Endothelial cell of umbilical vein (primary cell): ENCODE results near the gene CHN1. TPM values are rescaled to one million over a fixed set of nuclear protein-coding genes. Genes with fewer than 3 reads are reported as not detected.

Experiments
- BruUV-seq: library from RNA; stranded (reverse); fragments of 400-500 nt; replicated peaks from 2 replicates; lab custom pipeline; 2021; lab: Mats Ljungman, UMichigan
- CTCF ChIA-PET: fragments of 300-600, 350-600 bp; sonication (Branson Sonifier 250); formaldehyde crosslinking; loops from one replicate; lab custom pipeline; 2021; ENCODE audit warnings: antibody characterized with exemption, inconsistent platforms; lab: Charles Lee
- POLR2A ChIA-PET: fragments of 300-600, 350-600 bp; sonication (Branson Sonifier 250); formaldehyde crosslinking; loops from one replicate; lab custom pipeline; 2021; ENCODE audit warnings: antibody characterized with exemption, inconsistent platforms; lab: Charles Lee
- DNase-seq: peaks from one replicate; pipeline ENCODE4 v3.0.0-alpha.2; 2011; ENCODE audit warnings: low read depth, low spot score
- FAIRE-seq: peaks from 2 replicates; lab custom pipeline; 2011; peaks lifted over from hg19 to GRCh38; lab: Jason Lieb, UNC
- H2AFZ ChIP-seq: 2 replicates; pipeline ENCODE4 v1.6.0; 2012; ENCODE audit warnings: low read depth, low read length, control low read depth, inconsistent platforms
- H3K27ac ChIP-seq: 2 replicates; pipeline ENCODE4 v1.5.1; 2011; ENCODE audit warnings: low read depth, mild to moderate bottlenecking, control low read depth, low read length, moderate library complexity; ENCODE audit not compliant: insufficient read depth
- H3K27me3 ChIP-seq, 2 experiments: 2 replicates each; pipeline versions ENCODE4 v1.6.0 to v1.6.1; 2011; ENCODE audit warnings: low read length in 2 of 2, mixed read lengths in 1 of 2; ENCODE audit not compliant: control insufficient read depth in 2 of 2, insufficient read depth in 2 of 2
- H3K36me3 ChIP-seq, 2 experiments: 2 replicates in 1 of 2; 3 replicates in 1 of 2; pipeline ENCODE4 v1.5.1; 2011; ENCODE audit warnings: low read length in 2 of 2, mild to moderate bottlenecking in 1 of 2, moderate library complexity in 1 of 2; ENCODE audit not compliant: control insufficient read depth in 2 of 2, insufficient read depth in 2 of 2; ENCODE audit errors: extremely low read depth in 1 of 2
- H3K4me1 ChIP-seq: 3 replicates; pipeline ENCODE4 v1.5.1; 2011; ENCODE audit warnings: mild to moderate bottlenecking, low read length; ENCODE audit not compliant: control insufficient read depth, insufficient read depth; ENCODE audit errors: extremely low read depth
- H3K4me2 ChIP-seq: 2 replicates; pipeline ENCODE4 v1.6.1; 2011; ENCODE audit warnings: low read length, control low read depth, mixed read lengths; ENCODE audit not compliant: insufficient read depth
- H3K4me3 ChIP-seq, 3 experiments: fragments of 200-600 bp in 1 of 3; sonication (generic), shearing (Covaris generic) in 1 of 3; replicated peaks in 1 of 3; 2 replicates each; pipeline ENCODE4 v1.5.1; 2011 to 2016; ENCODE audit warnings: control low read depth in 3 of 3, low read length in 3 of 3, mild to moderate bottlenecking in 2 of 3, inconsistent platforms in 1 of 3, low read depth in 1 of 3, moderate library complexity in 1 of 3; ENCODE audit not compliant: insufficient read depth in 1 of 3
- H3K79me2 ChIP-seq: 2 replicates; pipeline ENCODE4 v1.6.0; 2012; ENCODE audit warnings: low read length, inconsistent platforms; ENCODE audit not compliant: control insufficient read depth, insufficient read depth
- H3K9ac ChIP-seq: replicated peaks from 2 replicates; pipeline ENCODE3; 2011; ENCODE audit warnings: low read length, control low read depth; ENCODE audit not compliant: insufficient read depth; ENCODE audit errors: extremely low read depth
- H3K9me1 ChIP-seq: replicated peaks from 3 replicates; pipeline ENCODE4 v1.6.0; 2011; ENCODE audit warnings: mild to moderate bottlenecking, low read length; ENCODE audit not compliant: control insufficient read depth, insufficient read depth; ENCODE audit errors: extremely low read depth
- H3K9me3 ChIP-seq: replicated peaks from 2 replicates; pipeline ENCODE4 v1.5.1; 2012; ENCODE audit warnings: low read length, inconsistent platforms; ENCODE audit not compliant: control insufficient read depth, insufficient read depth
- H4K20me1 ChIP-seq: replicated peaks from 2 replicates; pipeline ENCODE3; 2011; ENCODE audit warnings: mild to moderate bottlenecking, low read length; ENCODE audit not compliant: control insufficient read depth, insufficient read depth; ENCODE audit errors: extremely low read depth
- EZH2 ChIP-seq: IDR thresholded peaks from 2 replicates; pipeline ENCODE4 v1.6.1; 2012; ENCODE audit warnings: borderline replicate concordance, low read depth, mild to moderate bottlenecking, moderate library complexity, low read length, inconsistent platforms; ENCODE audit not compliant: severe bottlenecking
- FOS ChIP-seq: IDR thresholded peaks from 2 replicates; pipeline ENCODE4 v1.6.1; 2011; ENCODE audit warnings: mild to moderate bottlenecking, low read length, moderate library complexity, borderline replicate concordance; ENCODE audit not compliant: insufficient read depth
- GATA2 ChIP-seq: IDR thresholded peaks from 2 replicates; pipeline ENCODE4 v1.7.0; 2011; ENCODE audit warnings: low read depth, mild to moderate bottlenecking, moderate library complexity, mixed read lengths, low read length; ENCODE audit not compliant: insufficient read length, insufficient read depth
- JUN ChIP-seq: IDR thresholded peaks from 2 replicates; pipeline ENCODE4 v1.6.1; 2011; ENCODE audit warnings: borderline replicate concordance, low read depth; ENCODE audit not compliant: insufficient read length, insufficient read depth
- MYC ChIP-seq: IDR thresholded peaks from one replicate; pipeline ENCODE4 v1.6.1; 2011; ENCODE audit warnings: mild to moderate bottlenecking, low read depth, low read length
- POLR2A ChIP-seq: IDR thresholded peaks from 2 replicates; pipeline ENCODE4 v1.6.1; 2012; ENCODE audit warnings: low read depth, mild to moderate bottlenecking, control low read depth, low read length
- POLR2AphosphoS5 ChIP-seq: IDR thresholded peaks from 2 replicates; pipeline ENCODE4 v1.6.1; 2012; ENCODE audit warnings: low read depth, mild to moderate bottlenecking, control low read depth, low read length, moderate library complexity; ENCODE audit not compliant: insufficient read depth
- dilution Hi-C: fragments of 300-500 bp; cut with MboI; formaldehyde crosslinking; loops from one replicate; pipeline ENCODE4 v1.15.0; 2019; ENCODE audit warnings: low sequenced_read_pairs; ENCODE audit not compliant: extremely low pct_ligation_motif_present
- intact Hi-C: fragments of 100-400 bp; cut with micrococcal nuclease; formaldehyde crosslinking; loops from one replicate; pipeline ENCODE4 v1.10.0; 2022
- polyA plus RNA-seq, 4 experiments: library from polyadenylated mRNA; depleted of rRNA in 3 of 4; stranded (reverse) in 3 of 4; unstranded in 1 of 4; fragments of >200 nt; gene quantifications; 2 replicates each; pipeline versions ENCODE4 v1.2.1 to v1.2.3, GENCODE V29; 2011 to 2012; ENCODE audit warnings: missing spikeins in 1 of 4
- total RNA-seq: library from RNA; stranded (reverse); gene quantifications from 2 replicates; pipeline ENCODE4 v1.2.3, GENCODE V29; 2021
- TF ChIP-seq, protein P1 (sequence below): IDR thresholded peaks from 2 replicates; pipeline ENCODE4 v1.6.1; 2011; ENCODE audit not compliant: insufficient read depth, insufficient read length
- TF ChIP-seq, protein P2 (sequence below), 2 donors: IDR thresholded peaks; 1 replicate in 1 of 2; 2 replicates in 1 of 2; pipeline ENCODE4 v1.5.1; 2011; ENCODE audit warnings: low read length in 2 of 2, mild to moderate bottlenecking in 2 of 2, moderate library complexity in 2 of 2, control low read depth in 1 of 2, inconsistent platforms in 1 of 2, low read depth in 1 of 2; ENCODE audit not compliant: insufficient read depth in 1 of 2; ENCODE audit errors: extremely low read depth in 1 of 2

CHN1 gene
- total and polyA plus RNA-seq, 2 donors (not counting 3 experiments of a cell fraction or from before 2014, with no cell fraction given) = 23.3 to 24.9 TPM

DNA sequence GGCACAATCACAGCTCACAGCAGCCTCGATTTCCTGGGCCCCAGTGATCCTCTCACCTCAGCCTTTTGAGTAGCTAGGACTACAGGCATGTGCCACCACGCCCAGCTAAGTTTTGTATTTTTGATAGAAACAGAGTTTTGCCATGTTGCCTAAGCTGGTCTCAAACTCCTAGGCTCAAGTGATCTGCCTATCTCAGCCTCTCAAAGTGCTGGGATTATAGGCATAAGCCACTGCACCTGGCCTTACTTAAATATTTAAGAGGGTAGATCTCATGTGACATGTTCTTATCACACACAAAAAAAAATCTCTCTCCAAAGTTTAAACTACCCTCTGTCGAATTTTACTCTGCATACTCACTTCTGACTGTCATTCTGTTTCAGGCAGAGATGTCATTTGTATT lies 165.5 kb downstream of the CHN1 start:
- H3K27ac ChIP-seq = no peak overlapping the region
- TF ChIP-seq, protein P1, sequence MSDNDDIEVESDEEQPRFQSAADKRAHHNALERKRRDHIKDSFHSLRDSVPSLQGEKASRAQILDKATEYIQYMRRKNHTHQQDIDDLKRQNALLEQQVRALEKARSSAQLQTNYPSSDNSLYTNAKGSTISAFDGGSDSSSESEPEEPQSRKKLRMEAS = no peak
- TF ChIP-seq GATA2 (no peak), MYC (no peak), POLR2AphosphoS5 (no peak), JUN (no peak), FOS (no peak), EZH2 (no peak), POLR2A (no peak)
- TF ChIP-seq, protein P2, sequence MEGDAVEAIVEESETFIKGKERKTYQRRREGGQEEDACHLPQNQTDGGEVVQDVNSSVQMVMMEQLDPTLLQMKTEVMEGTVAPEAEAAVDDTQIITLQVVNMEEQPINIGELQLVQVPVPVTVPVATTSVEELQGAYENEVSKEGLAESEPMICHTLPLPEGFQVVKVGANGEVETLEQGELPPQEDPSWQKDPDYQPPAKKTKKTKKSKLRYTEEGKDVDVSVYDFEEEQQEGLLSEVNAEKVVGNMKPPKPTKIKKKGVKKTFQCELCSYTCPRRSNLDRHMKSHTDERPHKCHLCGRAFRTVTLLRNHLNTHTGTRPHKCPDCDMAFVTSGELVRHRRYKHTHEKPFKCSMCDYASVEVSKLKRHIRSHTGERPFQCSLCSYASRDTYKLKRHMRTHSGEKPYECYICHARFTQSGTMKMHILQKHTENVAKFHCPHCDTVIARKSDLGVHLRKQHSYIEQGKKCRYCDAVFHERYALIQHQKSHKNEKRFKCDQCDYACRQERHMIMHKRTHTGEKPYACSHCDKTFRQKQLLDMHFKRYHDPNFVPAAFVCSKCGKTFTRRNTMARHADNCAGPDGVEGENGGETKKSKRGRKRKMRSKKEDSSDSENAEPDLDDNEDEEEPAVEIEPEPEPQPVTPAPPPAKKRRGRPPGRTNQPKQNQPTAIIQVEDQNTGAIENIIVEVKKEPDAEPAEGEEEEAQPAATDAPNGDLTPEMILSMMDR (IDR thresholded peaks at IDR 0.05; ENCODE audit: extremely low read depth in 1 of 2, insufficient read depth in 1 of 2, low read depth in 1 of 2, low read length in 2 of 2) = no peak

More for the DNA sequence above, 165.5 kb downstream of the CHN1 start:
- dilution Hi-C loops = no loop called here
- no peaks in the 10 kb centered on the region for H3K27me3 ChIP-seq
- no peaks in the 10 kb centered on the region for H3K36me3 ChIP-seq
- H3K4me1 ChIP-seq = peaks cover 10% of the 10 kb centered on the region
- ChIA-PET CTCF (interaction anchor here (1.2 kb wide), 1 partner anchor 12 kb away, joined by 4 read pairs; no protein-coding TSS in a partner anchor), POLR2A (no interaction called here)
- no peaks in the 10 kb centered on the region for H3K9me3 ChIP-seq
- intact Hi-C loops = no loop called here
- no peak overlapping the region for H3K4me3 ChIP-seq
- no peaks in the 10 kb centered on the region for H3K79me2 ChIP-seq
- FAIRE-seq = no peak
- no TSS peak for BruUV-seq
- no peak overlapping the region for H3K4me2 ChIP-seq
- DNase-seq = no peak
- no peaks in the 10 kb centered on the region for H4K20me1 ChIP-seq
- H2AFZ ChIP-seq = no peak overlapping the region
- no peak overlapping the region for H3K9ac ChIP-seq
- no peaks in the 10 kb centered on the region for H3K9me1 ChIP-seq
